Measurements from ENCODE around the gene SELENON. TPM values are rescaled to one million over a fixed set of nuclear protein-coding genes. Genes with fewer than 3 reads are reported as not detected.

The SELENON gene
- total RNA-seq, 1 donor from 2014 or later = 24.9 TPM

DNA sequence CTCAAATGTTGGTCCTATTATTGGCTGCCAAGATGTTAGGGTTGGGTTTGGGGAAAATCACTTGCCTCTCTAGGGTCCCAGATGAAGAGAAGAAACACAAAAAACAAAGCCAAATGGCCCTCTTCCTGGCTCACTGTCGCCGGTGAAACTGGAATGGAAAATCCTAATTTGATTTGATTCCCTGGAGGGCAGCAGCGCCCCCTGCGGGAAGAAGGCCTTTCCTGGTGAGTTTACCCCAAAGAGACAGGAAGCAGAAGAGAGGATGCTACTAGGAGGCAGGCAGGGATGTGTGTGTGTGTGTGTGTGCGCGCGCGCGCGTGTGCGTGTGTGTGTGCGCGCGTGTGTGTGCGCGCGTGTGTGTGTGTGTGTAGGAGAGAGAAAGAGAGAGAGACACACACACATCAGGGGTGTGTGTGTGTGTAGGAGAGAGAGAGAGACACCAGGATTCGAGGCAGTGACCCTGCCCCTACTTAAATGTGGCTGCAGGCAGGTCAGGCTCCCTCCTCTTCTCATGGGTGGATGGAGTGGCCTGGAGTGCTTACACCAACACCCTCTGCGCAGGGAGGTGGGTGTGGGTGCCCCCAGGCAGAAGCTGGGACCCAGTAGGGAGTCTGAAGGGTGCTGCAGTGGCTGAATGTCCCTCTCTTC is 3.1 kb upstream of the SELENON start:
- H3K36me3 Mint-ChIP-seq = no peaks in the 10 kb centered on the region
- no peak overlapping the region for H3K27ac Mint-ChIP-seq

DNA sequence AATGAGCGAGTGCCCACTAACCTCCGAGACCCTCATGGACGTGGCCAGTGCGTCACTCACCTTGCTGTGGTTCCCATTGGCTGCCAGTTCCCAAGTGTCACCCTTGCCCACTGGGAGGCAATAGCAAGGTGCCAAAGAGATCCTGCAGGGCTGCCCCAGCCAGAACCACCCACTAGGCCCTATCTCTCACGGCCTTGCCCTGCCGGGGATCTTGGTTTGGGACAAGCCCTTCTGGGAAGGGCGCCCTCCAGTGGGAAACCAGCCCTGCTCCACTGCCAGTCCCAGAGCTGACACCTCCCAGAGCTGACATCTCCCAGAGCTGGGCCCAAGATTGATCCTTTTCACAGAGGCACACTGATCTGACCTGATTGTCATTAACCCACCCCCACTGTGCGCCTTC is 2.1 kb upstream of the SELENON start:
- Histone ChIP-seq H3K4me3 (no peak overlapping the region), H3K79me2 (ENCODE audit: low read depth) (peaks cover 18% of the 10 kb centered on the region), H4K20me1 (ENCODE audit: low read depth) (peaks cover 10% of the 10 kb centered on the region), H3K9ac (no peak overlapping the region), H3K36me3 (no peaks in the 10 kb centered on the region), H3K9me3 (ENCODE audit: low read depth) (no peaks in the 10 kb centered on the region), H2AFZ (replicated peaks) (no peak overlapping the region), H3K4me2 (no peak overlapping the region), H3K4me1 (peaks cover 18% of the 10 kb centered on the region), H3K27ac (no peak overlapping the region), H3K27me3 (peaks cover 5% of the 10 kb centered on the region), H3F3A (ENCODE audit: low read depth) (peaks cover 17% of the 10 kb centered on the region)
- TF ChIP-seq EZH2phosphoT487 (IDR thresholded peaks at IDR 0.05) (no peak), EZH2 (IDR thresholded peaks at IDR 0.05) (no peak)
- TF ChIP-seq, protein P1, sequence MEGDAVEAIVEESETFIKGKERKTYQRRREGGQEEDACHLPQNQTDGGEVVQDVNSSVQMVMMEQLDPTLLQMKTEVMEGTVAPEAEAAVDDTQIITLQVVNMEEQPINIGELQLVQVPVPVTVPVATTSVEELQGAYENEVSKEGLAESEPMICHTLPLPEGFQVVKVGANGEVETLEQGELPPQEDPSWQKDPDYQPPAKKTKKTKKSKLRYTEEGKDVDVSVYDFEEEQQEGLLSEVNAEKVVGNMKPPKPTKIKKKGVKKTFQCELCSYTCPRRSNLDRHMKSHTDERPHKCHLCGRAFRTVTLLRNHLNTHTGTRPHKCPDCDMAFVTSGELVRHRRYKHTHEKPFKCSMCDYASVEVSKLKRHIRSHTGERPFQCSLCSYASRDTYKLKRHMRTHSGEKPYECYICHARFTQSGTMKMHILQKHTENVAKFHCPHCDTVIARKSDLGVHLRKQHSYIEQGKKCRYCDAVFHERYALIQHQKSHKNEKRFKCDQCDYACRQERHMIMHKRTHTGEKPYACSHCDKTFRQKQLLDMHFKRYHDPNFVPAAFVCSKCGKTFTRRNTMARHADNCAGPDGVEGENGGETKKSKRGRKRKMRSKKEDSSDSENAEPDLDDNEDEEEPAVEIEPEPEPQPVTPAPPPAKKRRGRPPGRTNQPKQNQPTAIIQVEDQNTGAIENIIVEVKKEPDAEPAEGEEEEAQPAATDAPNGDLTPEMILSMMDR (IDR thresholded peaks at IDR 0.05) = peak; percentile 66
- Mint-ChIP-seq H3K9me3 (no peaks in the 10 kb centered on the region), H3K4me3 (peak overlapping the region; percentile 79), H3K27ac (no peak overlapping the region), H3K4me1 (peaks cover 43% of the 10 kb centered on the region), H3K36me3 (no peaks in the 10 kb centered on the region), H3K27me3 (ENCODE audit: insufficient read depth, low read depth) (peaks cover 13% of the 10 kb centered on the region)
- DNase-seq (ENCODE audit: low spot score) = peak; percentile 76

More for the DNA sequence above, 3.1 kb upstream of the SELENON start:
- peak; percentile 91 for DNase-seq (ENCODE audit: low spot score)
- H3K9me3 ChIP-seq (ENCODE audit: low read depth) = no peaks in the 10 kb centered on the region
- no peaks in the 10 kb centered on the region for H3K9me3 Mint-ChIP-seq
- TF ChIP-seq, protein P1 (IDR thresholded peaks at IDR 0.05) = peak; percentile 90
- no peak for TF ChIP-seq EZH2phosphoT487 (IDR thresholded peaks at IDR 0.05)
- TF ChIP-seq EZH2 (IDR thresholded peaks at IDR 0.05) = no peak
- no peak overlapping the region for H3K27ac ChIP-seq
- peak overlapping the region; percentile 21 for H3K4me2 ChIP-seq
- peaks cover 12% of the 10 kb centered on the region for H3F3A ChIP-seq (ENCODE audit: low read depth)
- H3K9ac ChIP-seq = no peak overlapping the region
- peaks cover 5% of the 10 kb centered on the region for H3K27me3 ChIP-seq
- no peak overlapping the region for H3K4me3 ChIP-seq
- H3K4me1 ChIP-seq = peaks cover 18% of the 10 kb centered on the region
- H3K27me3 Mint-ChIP-seq (ENCODE audit: insufficient read depth, low read depth) = peaks cover 15% of the 10 kb centered on the region
- H2AFZ ChIP-seq (replicated peaks) = peak overlapping the region; percentile 87
- H3K4me3 Mint-ChIP-seq = no peak overlapping the region
- peaks cover 40% of the 10 kb centered on the region for H3K4me1 Mint-ChIP-seq
- H4K20me1 ChIP-seq (ENCODE audit: low read depth) = peaks cover 6% of the 10 kb centered on the region
- H3K79me2 ChIP-seq (ENCODE audit: low read depth) = peaks cover 15% of the 10 kb centered on the region
- no peaks in the 10 kb centered on the region for H3K36me3 ChIP-seq

DNA sequence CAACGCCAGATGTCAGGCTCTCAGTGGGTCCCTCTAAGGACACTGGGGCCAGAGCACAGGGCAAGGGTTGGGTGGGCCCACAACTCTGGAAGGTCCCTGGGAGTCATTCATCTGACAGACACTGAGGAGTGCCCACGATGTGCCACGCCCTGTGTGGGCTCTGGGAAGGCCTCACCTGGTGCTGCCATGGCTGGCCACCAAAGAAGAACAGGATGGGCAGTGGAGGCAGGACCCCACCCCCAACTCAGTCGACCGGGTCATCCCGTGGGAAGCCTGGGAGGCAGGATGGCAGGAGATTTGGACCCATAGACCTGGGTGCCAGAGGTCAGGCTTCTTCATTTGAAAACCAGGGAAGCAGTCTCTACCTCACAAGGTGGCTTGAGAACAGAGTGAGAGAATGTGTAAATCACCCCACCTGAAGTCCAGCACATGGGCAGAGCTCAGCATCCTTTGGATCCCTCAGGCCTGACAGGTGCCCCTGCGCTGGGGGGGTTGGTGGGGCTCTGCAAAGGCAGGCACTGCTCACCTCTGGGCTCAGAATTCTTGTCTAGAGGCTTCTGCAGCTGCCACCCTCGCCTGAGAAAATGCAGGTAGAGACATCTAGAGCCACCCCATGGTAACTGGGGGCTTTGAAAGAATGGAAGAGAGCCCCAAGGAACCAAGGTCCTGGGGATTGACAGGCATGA is 1.2 kb upstream of the SELENON start:
- peaks cover 45% of the 10 kb centered on the region for H3K4me1 Mint-ChIP-seq
- no peak overlapping the region for H2AFZ ChIP-seq (replicated peaks)
- no peak overlapping the region for H3K27ac ChIP-seq
- H3K4me1 ChIP-seq = peaks cover 26% of the 10 kb centered on the region
- H3K27ac Mint-ChIP-seq = no peak overlapping the region
- H3K9ac ChIP-seq = no peak overlapping the region
- peak overlapping the region; percentile 79 for H3K4me3 Mint-ChIP-seq
- H3K27me3 ChIP-seq = peaks cover 5% of the 10 kb centered on the region
- H3K27me3 Mint-ChIP-seq (ENCODE audit: insufficient read depth, low read depth) = peaks cover 13% of the 10 kb centered on the region
- no peaks in the 10 kb centered on the region for H3K9me3 ChIP-seq (ENCODE audit: low read depth)
- H4K20me1 ChIP-seq (ENCODE audit: low read depth) = peaks cover 19% of the 10 kb centered on the region
- peaks cover 27% of the 10 kb centered on the region for H3K79me2 ChIP-seq (ENCODE audit: low read depth)
- H3K36me3 Mint-ChIP-seq = no peaks in the 10 kb centered on the region
- no peaks in the 10 kb centered on the region for H3K36me3 ChIP-seq
- H3K4me2 ChIP-seq = peak overlapping the region; percentile 78
- H3K9me3 Mint-ChIP-seq = no peaks in the 10 kb centered on the region
- H3K4me3 ChIP-seq = no peak overlapping the region
- no peak for DNase-seq (ENCODE audit: low spot score)
- TF ChIP-seq, protein P1 (IDR thresholded peaks at IDR 0.05) = no peak
- no peak for TF ChIP-seq EZH2phosphoT487 (IDR thresholded peaks at IDR 0.05)
- no peak for TF ChIP-seq EZH2 (IDR thresholded peaks at IDR 0.05)
- H3F3A ChIP-seq (ENCODE audit: low read depth) = peaks cover 26% of the 10 kb centered on the region
